Measurements from ENCODE around the gene HMCES. TPM values are rescaled to one million over a fixed set of nuclear protein-coding genes. Genes with fewer than 3 reads are reported as not detected.
"Not testable (repeated sequence)": the region's sequence is repeated elsewhere in the genome, so short reads cannot be mapped to it uniquely, and the experiment has no call there.

Gene HMCES
- total and polyA plus RNA-seq, 2 donors (not counting 1 experiment from before 2014, with no cell fraction given): 22.5 to 35.6 TPM

DNA sequence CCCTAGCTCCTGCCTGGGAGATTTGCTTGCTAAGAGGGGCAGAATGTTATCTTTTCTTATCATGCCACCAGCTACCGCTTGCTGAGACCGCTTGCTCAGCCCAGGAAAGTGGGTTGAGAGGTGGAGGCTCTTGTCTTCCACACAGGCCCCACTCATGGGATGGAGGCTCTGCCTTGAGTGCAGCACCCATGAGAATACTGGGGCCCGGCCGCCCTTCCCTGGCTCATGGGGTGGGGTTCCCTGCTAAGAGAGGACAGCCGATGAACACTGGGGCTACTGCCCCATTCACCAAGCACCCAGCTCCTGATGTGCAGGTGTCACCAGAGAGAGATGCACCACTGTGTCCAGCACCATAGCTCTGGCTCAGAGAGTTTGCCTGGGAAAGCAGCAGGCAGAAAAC, 55.2 kb downstream of the HMCES start:
- no peak for TF ChIP-seq EZH2 (IDR thresholded peaks at IDR 0.05; ENCODE audit: borderline replicate concordance, insufficient read depth, low read depth, low read length, poor library complexity, severe bottlenecking)
- TF ChIP-seq, protein P1, sequence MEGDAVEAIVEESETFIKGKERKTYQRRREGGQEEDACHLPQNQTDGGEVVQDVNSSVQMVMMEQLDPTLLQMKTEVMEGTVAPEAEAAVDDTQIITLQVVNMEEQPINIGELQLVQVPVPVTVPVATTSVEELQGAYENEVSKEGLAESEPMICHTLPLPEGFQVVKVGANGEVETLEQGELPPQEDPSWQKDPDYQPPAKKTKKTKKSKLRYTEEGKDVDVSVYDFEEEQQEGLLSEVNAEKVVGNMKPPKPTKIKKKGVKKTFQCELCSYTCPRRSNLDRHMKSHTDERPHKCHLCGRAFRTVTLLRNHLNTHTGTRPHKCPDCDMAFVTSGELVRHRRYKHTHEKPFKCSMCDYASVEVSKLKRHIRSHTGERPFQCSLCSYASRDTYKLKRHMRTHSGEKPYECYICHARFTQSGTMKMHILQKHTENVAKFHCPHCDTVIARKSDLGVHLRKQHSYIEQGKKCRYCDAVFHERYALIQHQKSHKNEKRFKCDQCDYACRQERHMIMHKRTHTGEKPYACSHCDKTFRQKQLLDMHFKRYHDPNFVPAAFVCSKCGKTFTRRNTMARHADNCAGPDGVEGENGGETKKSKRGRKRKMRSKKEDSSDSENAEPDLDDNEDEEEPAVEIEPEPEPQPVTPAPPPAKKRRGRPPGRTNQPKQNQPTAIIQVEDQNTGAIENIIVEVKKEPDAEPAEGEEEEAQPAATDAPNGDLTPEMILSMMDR (IDR thresholded peaks at IDR 0.05): no peak
- Histone ChIP-seq H2AFZ (ENCODE audit: insufficient read depth, low read depth, low read length, poor library complexity, severe bottlenecking) (no peak overlapping the region), H4K20me1 (ENCODE audit: control insufficient read depth, insufficient read depth, low read length, poor library complexity, severe bottlenecking) (no peaks in the 10 kb centered on the region), H3K4me1 (ENCODE audit: control insufficient read depth in 2 of 2, insufficient read depth in 2 of 2, low read length in 2 of 2) (peaks cover 7 to 11% of the 10 kb centered on the region in 2 donors), H3K9ac (ENCODE audit: low read length) (no peak overlapping the region), H3K27ac (ENCODE audit: low read length in 2 of 2) (no peak overlapping the region), H3K79me2 (ENCODE audit: control insufficient read depth, insufficient read depth, low read length) (no peaks in the 10 kb centered on the region), H3K9me3 (ENCODE audit: control extremely low read depth in 1 of 3, control insufficient read depth in 2 of 3, insufficient read depth in 1 of 3, low read length in 2 of 3) (peaks cover 0 to 2% (median 0%) of the 10 kb centered on the region in 3 donors), H3K36me3 (replicated peaks in 1 of 2; ENCODE audit: control extremely low read depth in 1 of 2, control insufficient read depth in 1 of 2, extremely low read depth in 1 of 2, insufficient read depth in 2 of 2, low read length in 1 of 2) (no peaks in the 10 kb centered on the region), H3K4me2 (replicated peaks; ENCODE audit: low read depth, low read length, poor library complexity, severe bottlenecking) (no peak overlapping the region), H3K27me3 (replicated peaks in 1 of 4; ENCODE audit: control extremely low read depth in 1 of 4, control insufficient read depth in 3 of 4, insufficient read depth in 4 of 4, low read length in 3 of 4) (peaks cover 0 to 23% (median 6%) of the 10 kb centered on the region in 4 experiments), H3K4me3 (ENCODE audit: control extremely low read depth in 1 of 5, extremely low read depth in 1 of 5, insufficient read depth in 1 of 5, low read depth in 2 of 5, low read length in 4 of 5) (no peak overlapping the region)
- ChIA-PET CTCF (interaction anchor here (1.0 to 1.1 kb wide), 2 partner anchors 13 to 18 kb away, joined by 3 to 5 read pairs; a partner anchor contains a TSS), POLR2A (no interaction called here)
- intact Hi-C loops (cut with micrococcal nuclease): no loop called here
- no peak overlapping the region for H3K4me3 Mint-ChIP-seq
- H3K27me3 Mint-ChIP-seq: peaks cover 13% of the 10 kb centered on the region
- DNase-seq (no peak), ATAC-seq (ENCODE audit: low read depth) (no peak)
- H3K4me1 Mint-ChIP-seq: peaks cover 8% of the 10 kb centered on the region
- H3K27ac Mint-ChIP-seq: no peak overlapping the region
- H3K9me3 Mint-ChIP-seq (ENCODE audit: insufficient read depth): no peaks in the 10 kb centered on the region
- 100% methylated on average over 2 of the region's 5 CpGs for WGBS (ENCODE audit: insufficient coverage)

DNA sequence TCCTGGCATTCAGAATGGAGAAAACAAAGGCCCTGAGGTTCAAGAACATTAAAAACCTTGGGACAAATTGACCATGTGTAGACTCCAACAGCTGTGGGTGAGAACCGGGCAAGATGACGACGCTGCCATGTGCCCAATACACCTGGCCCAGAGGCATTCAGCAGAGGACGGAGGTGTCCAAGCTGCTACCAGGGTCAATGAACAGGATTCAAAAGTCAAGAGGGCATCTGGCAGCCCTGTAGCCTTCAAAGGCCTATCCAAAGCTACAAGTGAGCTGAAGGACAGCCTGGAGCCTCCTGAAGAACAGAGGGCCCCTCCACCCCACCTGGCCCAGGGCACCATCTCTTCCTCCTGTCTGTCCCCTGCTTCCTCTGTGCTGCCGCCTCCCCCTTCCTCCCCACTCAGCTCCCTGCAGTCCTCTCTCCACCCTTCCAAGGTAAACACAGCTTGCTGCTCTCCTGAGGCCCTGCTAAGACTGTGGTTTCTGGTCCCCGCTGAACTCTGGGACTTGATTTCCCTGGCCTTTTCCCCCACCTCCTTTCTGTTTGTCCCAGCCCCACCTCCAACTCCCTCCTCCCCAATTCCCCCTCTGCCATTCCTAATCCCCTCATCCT, 57.5 kb downstream of the HMCES start:
- Histone ChIP-seq H3K4me2 (replicated peaks; ENCODE audit: low read depth, low read length, poor library complexity, severe bottlenecking) (no peak overlapping the region), H3K27me3 (replicated peaks in 1 of 4; ENCODE audit: control extremely low read depth in 1 of 4, control insufficient read depth in 3 of 4, insufficient read depth in 4 of 4, low read length in 3 of 4) (peaks cover 0 to 13% (median 5%) of the 10 kb centered on the region in 4 experiments), H2AFZ (ENCODE audit: insufficient read depth, low read depth, low read length, poor library complexity, severe bottlenecking) (no peak overlapping the region), H3K36me3 (replicated peaks in 1 of 2; ENCODE audit: control extremely low read depth in 1 of 2, control insufficient read depth in 1 of 2, extremely low read depth in 1 of 2, insufficient read depth in 2 of 2, low read length in 1 of 2) (no peaks in the 10 kb centered on the region), H3K9me3 (ENCODE audit: control extremely low read depth in 1 of 3, control insufficient read depth in 2 of 3, insufficient read depth in 1 of 3, low read length in 2 of 3) (peaks cover 0 to 5% (median 0%) of the 10 kb centered on the region in 3 donors), H3K27ac (ENCODE audit: low read length in 2 of 2) (no peak overlapping the region), H3K79me2 (ENCODE audit: control insufficient read depth, insufficient read depth, low read length) (no peaks in the 10 kb centered on the region), H3K4me1 (ENCODE audit: control insufficient read depth in 2 of 2, insufficient read depth in 2 of 2, low read length in 2 of 2) (no peaks in the 10 kb centered on the region), H3K9ac (ENCODE audit: low read length) (no peak overlapping the region), H4K20me1 (ENCODE audit: control insufficient read depth, insufficient read depth, low read length, poor library complexity, severe bottlenecking) (no peaks in the 10 kb centered on the region), H3K4me3 (ENCODE audit: control extremely low read depth in 1 of 5, extremely low read depth in 1 of 5, insufficient read depth in 1 of 5, low read depth in 2 of 5, low read length in 4 of 5) (no peak overlapping the region)
- TF ChIP-seq, protein P1 (IDR thresholded peaks at IDR 0.05): no peak
- TF ChIP-seq EZH2 (IDR thresholded peaks at IDR 0.05; ENCODE audit: borderline replicate concordance, insufficient read depth, low read depth, low read length, poor library complexity, severe bottlenecking): no peak
- ChIA-PET CTCF (no interaction called here), POLR2A (no interaction called here)
- intact Hi-C loops (cut with micrococcal nuclease): no loop called here
- no peak overlapping the region for H3K4me3 Mint-ChIP-seq
- 63% methylated on average over 6 of the region's 6 CpGs for WGBS (ENCODE audit: insufficient coverage)
- no peak overlapping the region for H3K27ac Mint-ChIP-seq
- DNase-seq (no peak), ATAC-seq (ENCODE audit: low read depth) (no peak)
- H3K9me3 Mint-ChIP-seq (ENCODE audit: insufficient read depth): no peaks in the 10 kb centered on the region
- no peaks in the 10 kb centered on the region for H3K4me1 Mint-ChIP-seq
- peaks cover 10% of the 10 kb centered on the region for H3K27me3 Mint-ChIP-seq

DNA sequence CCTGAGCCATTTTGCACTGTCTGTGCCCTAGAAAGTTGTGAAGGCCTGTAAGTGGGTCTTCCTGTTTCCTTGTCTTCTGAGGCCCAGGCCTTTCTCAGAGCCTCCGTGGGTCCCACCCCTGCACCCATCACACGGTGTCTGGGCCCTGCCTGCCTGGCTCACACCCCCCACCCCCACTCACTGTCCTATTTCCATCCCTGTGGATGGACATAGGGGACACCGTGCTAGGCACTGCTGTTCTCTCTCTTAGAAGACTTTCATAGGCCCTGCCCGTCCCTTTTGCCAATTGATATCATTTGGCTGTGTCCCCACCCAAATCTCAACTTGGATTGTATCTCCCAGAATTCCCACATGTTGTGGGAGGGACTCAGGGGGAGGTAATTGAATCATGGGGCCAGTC, 59.0 kb downstream of the HMCES start:
- H3K4me3 ChIP-seq (ENCODE audit: control extremely low read depth in 1 of 5, extremely low read depth in 1 of 5, insufficient read depth in 1 of 5, low read depth in 2 of 5, low read length in 4 of 5); H3K4me2 ChIP-seq (replicated peaks; ENCODE audit: low read depth, low read length, poor library complexity, severe bottlenecking); H3K4me1 ChIP-seq (ENCODE audit: control insufficient read depth in 2 of 2, insufficient read depth in 2 of 2, low read length in 2 of 2); H3K4me1 Mint-ChIP-seq; DNase-seq; H4K20me1 ChIP-seq (ENCODE audit: control insufficient read depth, insufficient read depth, low read length, poor library complexity, severe bottlenecking); H3K79me2 ChIP-seq (ENCODE audit: control insufficient read depth, insufficient read depth, low read length); H3K9ac ChIP-seq (ENCODE audit: low read length); POLR2A ChIA-PET; H3K27ac Mint-ChIP-seq; H3K27ac ChIP-seq (ENCODE audit: low read length in 2 of 2); H3K36me3 ChIP-seq (replicated peaks in 1 of 2; ENCODE audit: control extremely low read depth in 1 of 2, control insufficient read depth in 1 of 2, extremely low read depth in 1 of 2, insufficient read depth in 2 of 2, low read length in 1 of 2); H3K27me3 Mint-ChIP-seq; intact Hi-C loops (cut with micrococcal nuclease); H3K27me3 ChIP-seq (replicated peaks in 1 of 4; ENCODE audit: control extremely low read depth in 1 of 4, control insufficient read depth in 3 of 4, insufficient read depth in 4 of 4, low read length in 3 of 4); CTCF ChIA-PET; H2AFZ ChIP-seq (ENCODE audit: insufficient read depth, low read depth, low read length, poor library complexity, severe bottlenecking); H3K9me3 Mint-ChIP-seq (ENCODE audit: insufficient read depth); H3K9me3 ChIP-seq (ENCODE audit: control extremely low read depth in 1 of 3, control insufficient read depth in 2 of 3, insufficient read depth in 1 of 3, low read length in 2 of 3); H3K4me3 Mint-ChIP-seq; ATAC-seq (ENCODE audit: low read depth): not testable (repeated sequence)
- 73% methylated on average over 2 of the region's 4 CpGs for WGBS (ENCODE audit: insufficient coverage)

Measured in B cell (primary cell).